Endothelial cell of umbilical vein (primary cell): ENCODE results near the gene MARCOL.

ENCODE experiments used
- EZH2 ChIP-seq: IDR thresholded peaks from 2 replicates; pipeline ENCODE4 v1.6.1; 2012; ENCODE audit warnings: borderline replicate concordance, low read depth, mild to moderate bottlenecking, moderate library complexity, low read length, inconsistent platforms; ENCODE audit not compliant: severe bottlenecking
- FOS ChIP-seq: IDR thresholded peaks from 2 replicates; pipeline ENCODE4 v1.6.1; 2011; ENCODE audit warnings: mild to moderate bottlenecking, low read length, moderate library complexity, borderline replicate concordance; ENCODE audit not compliant: insufficient read depth
- GATA2 ChIP-seq: IDR thresholded peaks from 2 replicates; pipeline ENCODE4 v1.7.0; 2011; ENCODE audit warnings: low read depth, mild to moderate bottlenecking, moderate library complexity, mixed read lengths, low read length; ENCODE audit not compliant: insufficient read length, insufficient read depth
- MYC ChIP-seq: IDR thresholded peaks from one replicate; pipeline ENCODE4 v1.6.1; 2011; ENCODE audit warnings: mild to moderate bottlenecking, low read depth, low read length
- POLR2A ChIP-seq: IDR thresholded peaks from 2 replicates; pipeline ENCODE4 v1.6.1; 2012; ENCODE audit warnings: low read depth, mild to moderate bottlenecking, control low read depth, low read length
- POLR2AphosphoS5 ChIP-seq: IDR thresholded peaks from 2 replicates; pipeline ENCODE4 v1.6.1; 2012; ENCODE audit warnings: low read depth, mild to moderate bottlenecking, control low read depth, low read length, moderate library complexity; ENCODE audit not compliant: insufficient read depth
- TF ChIP-seq, protein P1 (sequence below), 2 donors: IDR thresholded peaks; 1 replicate in 1 of 2; 2 replicates in 1 of 2; pipeline ENCODE4 v1.5.1; 2011; ENCODE audit warnings: low read length in 2 of 2, mild to moderate bottlenecking in 2 of 2, moderate library complexity in 2 of 2, control low read depth in 1 of 2, inconsistent platforms in 1 of 2, low read depth in 1 of 2; ENCODE audit not compliant: insufficient read depth in 1 of 2; ENCODE audit errors: extremely low read depth in 1 of 2
- TF ChIP-seq, protein P2 (sequence below): IDR thresholded peaks from 2 replicates; pipeline ENCODE4 v1.6.1; 2011; ENCODE audit not compliant: insufficient read depth, insufficient read length

DNA sequence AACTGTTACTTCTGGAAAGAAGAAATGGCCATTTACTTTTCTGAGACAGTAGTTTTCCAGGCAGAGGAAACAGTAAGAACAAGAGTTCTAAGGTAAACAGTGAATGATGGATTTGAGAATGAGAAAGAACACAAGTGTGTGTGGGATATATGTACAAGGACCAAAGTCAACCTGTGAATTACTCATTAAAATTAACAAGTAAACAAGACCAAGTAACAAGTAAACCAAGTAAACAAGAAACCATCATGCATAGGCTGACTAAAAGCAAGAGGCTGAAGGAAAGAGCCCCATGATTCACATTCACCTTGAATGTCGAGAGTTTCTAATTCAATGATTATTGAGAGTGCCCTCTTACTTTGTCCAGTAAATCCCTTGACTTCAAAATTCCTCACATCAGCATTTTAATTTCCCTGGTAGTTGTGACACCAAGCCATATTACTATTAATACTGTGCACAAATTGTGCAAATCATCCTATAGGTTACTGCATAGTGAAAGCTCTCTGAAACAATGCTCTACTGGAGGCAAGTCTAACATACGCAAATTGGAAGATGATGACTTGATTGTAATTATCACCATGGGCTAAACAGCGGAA is 9.8 kb upstream of the MARCOL start:
- TF ChIP-seq FOS = no peak
- TF ChIP-seq, protein P1, sequence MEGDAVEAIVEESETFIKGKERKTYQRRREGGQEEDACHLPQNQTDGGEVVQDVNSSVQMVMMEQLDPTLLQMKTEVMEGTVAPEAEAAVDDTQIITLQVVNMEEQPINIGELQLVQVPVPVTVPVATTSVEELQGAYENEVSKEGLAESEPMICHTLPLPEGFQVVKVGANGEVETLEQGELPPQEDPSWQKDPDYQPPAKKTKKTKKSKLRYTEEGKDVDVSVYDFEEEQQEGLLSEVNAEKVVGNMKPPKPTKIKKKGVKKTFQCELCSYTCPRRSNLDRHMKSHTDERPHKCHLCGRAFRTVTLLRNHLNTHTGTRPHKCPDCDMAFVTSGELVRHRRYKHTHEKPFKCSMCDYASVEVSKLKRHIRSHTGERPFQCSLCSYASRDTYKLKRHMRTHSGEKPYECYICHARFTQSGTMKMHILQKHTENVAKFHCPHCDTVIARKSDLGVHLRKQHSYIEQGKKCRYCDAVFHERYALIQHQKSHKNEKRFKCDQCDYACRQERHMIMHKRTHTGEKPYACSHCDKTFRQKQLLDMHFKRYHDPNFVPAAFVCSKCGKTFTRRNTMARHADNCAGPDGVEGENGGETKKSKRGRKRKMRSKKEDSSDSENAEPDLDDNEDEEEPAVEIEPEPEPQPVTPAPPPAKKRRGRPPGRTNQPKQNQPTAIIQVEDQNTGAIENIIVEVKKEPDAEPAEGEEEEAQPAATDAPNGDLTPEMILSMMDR (IDR thresholded peaks at IDR 0.05; ENCODE audit: extremely low read depth in 1 of 2, insufficient read depth in 1 of 2, low read depth in 1 of 2, low read length in 2 of 2) = no peak
- no peak for TF ChIP-seq POLR2A
- TF ChIP-seq, protein P2, sequence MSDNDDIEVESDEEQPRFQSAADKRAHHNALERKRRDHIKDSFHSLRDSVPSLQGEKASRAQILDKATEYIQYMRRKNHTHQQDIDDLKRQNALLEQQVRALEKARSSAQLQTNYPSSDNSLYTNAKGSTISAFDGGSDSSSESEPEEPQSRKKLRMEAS = no peak
- TF ChIP-seq GATA2 = no peak
- TF ChIP-seq POLR2AphosphoS5 = no peak
- TF ChIP-seq EZH2 = no peak
- no peak for TF ChIP-seq MYC
